Activated naive CD4-positive, alpha-beta T cell treated with anti-CD3 and anti-CD28 coated beads for 36 hours (primary cell): Measurements from ENCODE around the gene THSD4. TPM values are rescaled to one million over a fixed set of nuclear protein-coding genes. Genes with fewer than 3 reads are reported as not detected.

Experiments used
- CTCF ChIA-PET: fragments of 350-600 bp; sonication (Branson Sonifier 250); formaldehyde crosslinking; loops from one replicate; lab custom pipeline; 2021; ENCODE audit warnings: antibody characterized with exemption; lab: Charles Lee
- DNase-seq: peaks from one replicate; pipeline ENCODE4 v3.0.0-alpha.2; 2020
- H3K27ac Mint-ChIP-seq: one replicate; pipeline ENCODE4 v1.8.0; 2021; ENCODE audit warnings: mild to moderate bottlenecking, mixed read lengths
- H3K27me3 Mint-ChIP-seq: one replicate; pipeline ENCODE4 v1.8.0; 2021; ENCODE audit warnings: low read depth, mixed read lengths
- H3K36me3 Mint-ChIP-seq: one replicate; pipeline ENCODE4 v1.8.0; 2021; ENCODE audit warnings: low read depth, mixed read lengths
- H3K4me1 Mint-ChIP-seq: one replicate; pipeline ENCODE4 v1.8.0; 2021; ENCODE audit warnings: low read depth, mixed read lengths
- H3K4me3 Mint-ChIP-seq: one replicate; pipeline ENCODE4 v1.8.0; 2021; ENCODE audit warnings: mild to moderate bottlenecking, moderate library complexity, mixed read lengths
- H3K9me3 Mint-ChIP-seq: one replicate; pipeline ENCODE4 v1.8.0; 2021; ENCODE audit warnings: mixed read lengths
- intact Hi-C: fragments of 100-400 bp; cut with micrococcal nuclease; formaldehyde crosslinking; loops from one replicate; pipeline ENCODE4 v1.15.1; 2023
- total RNA-seq, 2 experiments: library from RNA; stranded (reverse); gene quantifications; one replicate each; pipeline ENCODE4 v1.2.3, GENCODE V29; 2021

THSD4 gene
- total RNA-seq, result not detected

GRCh38 chr15:71114887-71115566 lies at the start of gene THSD4:
THSD4 (plus strand) TSS chr15:71115471.
- Mint-ChIP-seq H3K4me1 (peaks cover 4% of the 10 kb centered on the region), H3K4me3 (peak within 1 kb of the TSS; percentile 71), H3K9me3 (no peaks in the 10 kb centered on the region), H3K27me3 (peaks cover 39% of the 10 kb centered on the region), H3K27ac (no peak within 1 kb of the TSS), H3K36me3 (no peaks in the 10 kb centered on the region)
- intact Hi-C loops, result loop anchor here (1.0 kb wide), 1 partner anchor 325 kb away; no protein-coding TSS in a partner anchor
- peak; percentile 68 for DNase-seq
- CTCF ChIA-PET, result interaction anchor here (1.0 to 1.7 kb wide), 5 partner anchors 32 to 329 kb away, joined by 3 to 5 read pairs (median 3); no protein-coding TSS in a partner anchor

GRCh38 chr15:71066983-71067382 lies 48.3 kb upstream of the THSD4 start:
- no peak overlapping the region for H3K27ac Mint-ChIP-seq
- no peak overlapping the region for H3K4me3 Mint-ChIP-seq
- DNase-seq, result no peak
- H3K27me3 Mint-ChIP-seq, result peaks cover 36% of the 10 kb centered on the region
- H3K36me3 Mint-ChIP-seq, result no peaks in the 10 kb centered on the region
- intact Hi-C loops, result no loop called here
- no peaks in the 10 kb centered on the region for H3K9me3 Mint-ChIP-seq
- CTCF ChIA-PET, result no interaction called here
- H3K4me1 Mint-ChIP-seq, result no peaks in the 10 kb centered on the region

DNA sequence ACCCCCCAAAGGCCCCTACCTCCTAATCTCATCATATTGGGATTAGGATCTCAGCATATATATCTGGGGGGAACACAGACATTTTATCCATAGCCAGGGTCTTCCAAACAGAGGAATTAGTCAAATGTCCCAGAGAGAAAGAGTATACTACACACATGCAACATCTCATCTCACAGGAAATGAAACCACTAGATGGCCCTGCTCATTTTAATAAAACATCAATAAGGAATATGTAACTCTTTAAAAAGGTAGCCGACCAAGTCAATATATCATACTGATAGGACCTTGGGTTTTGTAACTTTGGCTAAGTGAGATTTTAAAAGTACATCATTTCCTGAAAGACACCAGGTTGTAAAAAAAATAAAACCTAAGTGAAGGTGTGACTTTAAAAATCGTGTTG lies 45.6 kb upstream of the THSD4 start:
- CTCF ChIA-PET, result no interaction called here
- Mint-ChIP-seq H3K36me3 (no peaks in the 10 kb centered on the region), H3K27ac (no peak overlapping the region), H3K4me1 (no peaks in the 10 kb centered on the region), H3K4me3 (no peak overlapping the region), H3K27me3 (peaks cover 31% of the 10 kb centered on the region), H3K9me3 (peaks cover 2% of the 10 kb centered on the region)
- no peak for DNase-seq
- intact Hi-C loops, result no loop called here

GRCh38 chr15:71071529-71071928 lies 43.7 kb upstream of the THSD4 start:
- no peak overlapping the region for H3K4me3 Mint-ChIP-seq
- H3K27me3 Mint-ChIP-seq, result peaks cover 19% of the 10 kb centered on the region
- no peak overlapping the region for H3K27ac Mint-ChIP-seq
- no peaks in the 10 kb centered on the region for H3K36me3 Mint-ChIP-seq
- CTCF ChIA-PET, result no interaction called here
- peaks cover 2% of the 10 kb centered on the region for H3K9me3 Mint-ChIP-seq
- intact Hi-C loops, result no loop called here
- DNase-seq, result no peak
- no peaks in the 10 kb centered on the region for H3K4me1 Mint-ChIP-seq

DNA sequence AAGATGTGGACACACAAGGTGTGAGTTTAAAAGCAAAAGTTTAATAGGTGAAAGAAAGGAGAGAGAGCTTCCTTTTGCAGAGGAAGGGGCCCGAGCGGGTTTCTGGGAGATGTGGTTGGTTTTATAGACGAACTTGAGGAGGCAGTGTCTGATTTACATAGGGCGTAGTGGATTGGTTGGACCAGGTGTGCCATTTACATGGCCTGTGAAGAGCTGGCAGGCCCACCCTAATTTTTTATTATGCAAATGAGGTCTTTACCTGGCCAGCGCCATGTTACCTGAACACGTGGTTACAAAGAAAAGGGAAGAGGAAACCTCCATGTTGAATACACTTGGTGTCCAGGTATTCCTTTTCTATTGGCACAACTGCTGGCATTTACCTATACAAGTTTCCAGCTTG lies 42.8 kb upstream of the THSD4 start:
- H3K27ac Mint-ChIP-seq, result no peak overlapping the region
- no peak for DNase-seq
- no peak overlapping the region for H3K4me3 Mint-ChIP-seq
- CTCF ChIA-PET, result interaction anchor here (0.7 kb wide), 1 partner anchor 687 kb away, joined by 3 read pairs; no protein-coding TSS in a partner anchor
- H3K9me3 Mint-ChIP-seq, result peaks cover 2% of the 10 kb centered on the region
- no peaks in the 10 kb centered on the region for H3K4me1 Mint-ChIP-seq
- intact Hi-C loops, result no loop called here
- H3K36me3 Mint-ChIP-seq, result no peaks in the 10 kb centered on the region
- peaks cover 16% of the 10 kb centered on the region for H3K27me3 Mint-ChIP-seq

- peaks cover 2% of the 10 kb centered on the region for H3K9me3 Mint-ChIP-seq
- CTCF ChIA-PET, result no interaction called here
- H3K4me1 Mint-ChIP-seq, result no peaks in the 10 kb centered on the region
- H3K4me3 Mint-ChIP-seq, result no peak overlapping the region
- no peaks in the 10 kb centered on the region for H3K36me3 Mint-ChIP-seq
- no peak for DNase-seq
- peaks cover 15% of the 10 kb centered on the region for H3K27me3 Mint-ChIP-seq
- no peak overlapping the region for H3K27ac Mint-ChIP-seq
- intact Hi-C loops, result no loop called here
Observed at GRCh38 chr15:71078506-71079207, 36.6 kb upstream of the THSD4 start.

GRCh38 chr15:71079208-71080044 lies 35.8 kb upstream of the THSD4 start:
- intact Hi-C loops, result no loop called here
- no peaks in the 10 kb centered on the region for H3K4me1 Mint-ChIP-seq
- CTCF ChIA-PET, result no interaction called here
- no peak overlapping the region for H3K4me3 Mint-ChIP-seq
- peaks cover 17% of the 10 kb centered on the region for H3K27me3 Mint-ChIP-seq
- DNase-seq, result no peak
- no peak overlapping the region for H3K27ac Mint-ChIP-seq
- H3K36me3 Mint-ChIP-seq, result no peaks in the 10 kb centered on the region
- peaks cover 2% of the 10 kb centered on the region for H3K9me3 Mint-ChIP-seq

GRCh38 chr15:71080166-71080565 lies 35.1 kb upstream of the THSD4 start:
- Mint-ChIP-seq H3K36me3 (no peaks in the 10 kb centered on the region), H3K9me3 (no peaks in the 10 kb centered on the region), H3K4me3 (no peak overlapping the region), H3K27me3 (peaks cover 20% of the 10 kb centered on the region), H3K4me1 (no peaks in the 10 kb centered on the region), H3K27ac (no peak overlapping the region)
- intact Hi-C loops, result no loop called here
- no peak for DNase-seq
- CTCF ChIA-PET, result no interaction called here

DNA sequence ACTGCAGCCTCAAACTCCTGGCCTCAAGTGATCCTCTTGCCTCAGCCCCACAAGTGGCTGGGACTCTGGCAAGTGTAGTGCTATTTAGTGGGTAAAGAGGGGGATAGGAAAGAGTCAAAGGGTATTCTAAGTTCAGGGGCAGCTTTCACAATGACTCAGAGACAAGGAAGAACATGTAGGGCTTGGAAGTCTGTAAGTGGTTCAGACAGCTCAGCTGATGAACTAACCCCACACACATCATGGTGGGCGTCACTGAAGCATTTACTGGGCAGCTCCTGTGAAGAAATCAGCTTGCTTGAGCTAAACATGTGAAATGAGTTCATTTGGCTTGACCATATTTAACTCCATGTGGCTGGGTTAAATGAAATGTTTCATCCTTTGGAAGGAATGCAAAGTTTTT lies 34.6 kb upstream of the THSD4 start:
- H3K9me3 Mint-ChIP-seq, result no peaks in the 10 kb centered on the region
- H3K36me3 Mint-ChIP-seq, result no peaks in the 10 kb centered on the region
- no peak overlapping the region for H3K27ac Mint-ChIP-seq
- peaks cover 24% of the 10 kb centered on the region for H3K27me3 Mint-ChIP-seq
- CTCF ChIA-PET, result no interaction called here
- no peak overlapping the region for H3K4me3 Mint-ChIP-seq
- DNase-seq, result no peak
- H3K4me1 Mint-ChIP-seq, result no peaks in the 10 kb centered on the region
- intact Hi-C loops, result no loop called here

DNA sequence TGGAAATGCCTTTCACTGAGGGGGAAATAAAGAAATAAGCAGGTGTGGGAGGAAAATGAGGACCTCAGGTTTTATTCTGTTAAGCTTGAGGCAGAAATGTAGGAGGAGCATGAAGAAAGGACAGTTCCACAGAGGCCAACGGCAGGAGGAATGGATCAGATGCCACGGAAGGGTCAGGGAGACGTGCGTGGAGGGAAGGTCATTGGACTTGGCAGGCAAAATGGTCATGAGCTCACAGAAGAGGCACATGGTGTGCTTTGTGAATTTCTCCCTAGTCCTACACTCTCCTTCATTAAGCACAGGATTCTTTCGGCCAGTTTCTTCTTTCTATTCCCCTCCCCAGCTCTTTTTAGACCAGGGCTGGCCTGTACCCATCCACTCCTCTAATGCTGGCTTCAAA lies 32.5 kb upstream of the THSD4 start:
- Mint-ChIP-seq H3K9me3 (no peaks in the 10 kb centered on the region), H3K4me1 (no peaks in the 10 kb centered on the region), H3K4me3 (no peak overlapping the region), H3K27ac (no peak overlapping the region), H3K27me3 (peaks cover 32% of the 10 kb centered on the region), H3K36me3 (no peaks in the 10 kb centered on the region)
- CTCF ChIA-PET, result no interaction called here
- intact Hi-C loops, result no loop called here
- DNase-seq, result no peak

DNA sequence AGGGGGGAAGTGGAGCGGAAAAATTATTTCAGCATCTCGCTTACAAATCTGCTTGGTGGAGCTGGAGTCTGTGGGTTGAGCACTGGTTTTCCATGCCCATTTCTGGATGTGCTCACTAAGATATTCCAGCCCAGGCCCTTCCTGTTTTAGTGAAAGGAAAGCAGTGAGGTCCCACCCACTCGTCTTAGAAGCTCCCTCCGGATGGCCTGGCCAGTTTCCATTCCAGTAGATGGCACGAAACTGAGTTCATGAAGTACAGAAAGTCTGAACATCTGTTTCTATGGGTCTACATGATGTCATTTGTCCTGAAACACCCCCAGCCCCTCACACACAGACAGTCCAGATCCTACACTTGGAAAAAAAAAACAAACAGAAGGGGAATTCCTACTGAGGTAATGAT lies 31.9 kb upstream of the THSD4 start:
- DNase-seq, result no peak
- no peak overlapping the region for H3K27ac Mint-ChIP-seq
- no peaks in the 10 kb centered on the region for H3K4me1 Mint-ChIP-seq
- H3K36me3 Mint-ChIP-seq, result no peaks in the 10 kb centered on the region
- intact Hi-C loops, result no loop called here
- CTCF ChIA-PET, result no interaction called here
- no peak overlapping the region for H3K4me3 Mint-ChIP-seq
- no peaks in the 10 kb centered on the region for H3K9me3 Mint-ChIP-seq
- peaks cover 31% of the 10 kb centered on the region for H3K27me3 Mint-ChIP-seq

- Mint-ChIP-seq H3K4me1 (no peaks in the 10 kb centered on the region), H3K9me3 (peaks cover 2% of the 10 kb centered on the region), H3K27ac (no peak overlapping the region), H3K36me3 (no peaks in the 10 kb centered on the region), H3K4me3 (no peak overlapping the region), H3K27me3 (peaks cover 31% of the 10 kb centered on the region)
- DNase-seq, result no peak
- intact Hi-C loops, result no loop called here
- CTCF ChIA-PET, result interaction anchor here (0.6 kb wide), 1 partner anchor 716 kb away, joined by 3 read pairs; no protein-coding TSS in a partner anchor
Observed at GRCh38 chr15:71084264-71084663, 31.0 kb upstream of the THSD4 start.
